Brain microvascular endothelial cell (primary cell): ENCODE measurements around the gene PSMB7.

ENCODE experiments used
- DNase-seq: peaks from one replicate; pipeline ENCODE4 v3.0.0-alpha.2; 2020
- H3K27ac ChIP-seq: fragments of 250-450 bp; sonication (Bioruptor Pico); 2 replicates; pipeline ENCODE4 v1.5.1; 2020; ENCODE audit warnings: mild to moderate bottlenecking, moderate library complexity
- H3K27me3 ChIP-seq: fragments of 250-450 bp; sonication (Bioruptor Pico); replicated peaks from 2 replicates; pipeline ENCODE4 v1.5.1; 2020; ENCODE audit warnings: mild to moderate bottlenecking
- H3K36me3 ChIP-seq: fragments of 250-450 bp; sonication (Bioruptor Pico); replicated peaks from 2 replicates; pipeline ENCODE4 v1.5.1; 2020; ENCODE audit warnings: mild to moderate bottlenecking
- H3K4me3 ChIP-seq: 2 replicates; pipeline ENCODE4 v1.5.1; 2011; ENCODE audit warnings: low read depth, mild to moderate bottlenecking, control low read depth, low read length, moderate library complexity
- CTCF ChIP-seq: IDR thresholded peaks from 2 replicates; pipeline ENCODE4 v1.5.1; 2011; ENCODE audit warnings: low read depth, mild to moderate bottlenecking, moderate library complexity, low read length, control low read depth, inconsistent platforms; ENCODE audit errors: missing control alignments
- in situ Hi-C: cut with HindIII; loops from 2 replicates; pipeline ENCODE4 v1.10.0; 2017; ENCODE audit warnings: low sequenced_read_pairs, low pct_ligation_motif_present

PSMB7 gene

GRCh38 chr9:124342402-124342775, 72.9 kb downstream of the PSMB7 start:
- Histone ChIP-seq H3K27me3 (no peaks in the 10 kb centered on the region), H3K4me3 (no peak overlapping the region), H3K27ac (peak overlapping the region; percentile 12), H3K36me3 (peaks cover 42% of the 10 kb centered on the region)
- in situ Hi-C loops, result no loop called here
- TF ChIP-seq CTCF, result no peak
- no peak for DNase-seq

GRCh38 chr9:124341455-124342170, 73.6 kb downstream of the PSMB7 start:
- DNase-seq, result no peak
- Histone ChIP-seq H3K27ac (no peak overlapping the region), H3K36me3 (peaks cover 43% of the 10 kb centered on the region), H3K4me3 (no peak overlapping the region), H3K27me3 (no peaks in the 10 kb centered on the region)
- no peak for TF ChIP-seq CTCF
- in situ Hi-C loops, result no loop called here

- Histone ChIP-seq H3K27ac (no peak overlapping the region), H3K36me3 (peaks cover 36% of the 10 kb centered on the region), H3K4me3 (no peak overlapping the region), H3K27me3 (no peaks in the 10 kb centered on the region)
- in situ Hi-C loops, result no loop called here
- no peak for TF ChIP-seq CTCF
- DNase-seq, result no peak
Measured at GRCh38 chr9:124340219-124341069, 74.8 kb downstream of the PSMB7 start.

- no peak for DNase-seq
- in situ Hi-C loops, result no loop called here
- no peak overlapping the region for H3K4me3 ChIP-seq
- H3K27me3 ChIP-seq, result no peaks in the 10 kb centered on the region
- no peak overlapping the region for H3K27ac ChIP-seq
- H3K36me3 ChIP-seq, result peaks cover 29% of the 10 kb centered on the region
- no peak for TF ChIP-seq CTCF
Measured at GRCh38 chr9:124339603-124340146, 75.6 kb downstream of the PSMB7 start.

- no peak for TF ChIP-seq CTCF
- H3K27me3 ChIP-seq, result no peaks in the 10 kb centered on the region
- H3K36me3 ChIP-seq, result peaks cover 28% of the 10 kb centered on the region
- no peak overlapping the region for H3K27ac ChIP-seq
- in situ Hi-C loops, result no loop called here
- DNase-seq, result no peak
- H3K4me3 ChIP-seq, result no peak overlapping the region
Measured at GRCh38 chr9:124337562-124337961, 77.7 kb downstream of the PSMB7 start.
